ENCODE data around the gene SLC22A1. TPM values are rescaled to one million over a fixed set of nuclear protein-coding genes. Genes with fewer than 3 reads are reported as not detected.

The SLC22A1 gene
- total RNA-seq, 1 donor from 2014 or later: 1.2 TPM

DNA sequence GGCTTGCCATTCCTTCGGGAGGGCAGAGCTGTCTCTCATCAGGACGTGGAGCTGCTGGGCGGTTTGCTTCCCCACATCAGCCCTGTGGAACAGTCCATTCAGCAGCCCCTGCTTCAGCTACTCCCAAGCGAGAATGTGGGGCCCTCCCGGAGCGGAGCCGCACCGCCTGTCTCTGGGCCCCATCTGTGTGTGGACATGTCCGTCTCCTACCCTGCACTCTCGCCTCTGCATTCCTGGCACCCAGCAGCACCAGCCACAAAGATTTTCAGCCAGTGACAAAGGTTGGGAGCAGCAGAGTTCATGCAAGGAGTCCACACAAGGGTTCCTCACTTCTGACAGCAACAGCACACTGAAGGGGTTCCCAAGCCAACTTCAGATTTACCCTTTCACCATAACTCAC, 29.0 kb upstream of the SLC22A1 start:
- H3K4me1 ChIP-seq: peaks cover 5% of the 10 kb centered on the region
- no peak overlapping the region for H3K4me3 ChIP-seq
- DNase-seq (ENCODE audit: extremely low spot score in 2 of 2): no peak
- intact Hi-C loops (cut with DNase I): no loop called here
- H3K36me3 ChIP-seq: peaks cover 0 to 77% of the 10 kb centered on the region in 2 donors
- no peaks in the 10 kb centered on the region for H3K27me3 ChIP-seq
- no peak overlapping the region for H3K27ac ChIP-seq
- TF ChIP-seq, protein P1, sequence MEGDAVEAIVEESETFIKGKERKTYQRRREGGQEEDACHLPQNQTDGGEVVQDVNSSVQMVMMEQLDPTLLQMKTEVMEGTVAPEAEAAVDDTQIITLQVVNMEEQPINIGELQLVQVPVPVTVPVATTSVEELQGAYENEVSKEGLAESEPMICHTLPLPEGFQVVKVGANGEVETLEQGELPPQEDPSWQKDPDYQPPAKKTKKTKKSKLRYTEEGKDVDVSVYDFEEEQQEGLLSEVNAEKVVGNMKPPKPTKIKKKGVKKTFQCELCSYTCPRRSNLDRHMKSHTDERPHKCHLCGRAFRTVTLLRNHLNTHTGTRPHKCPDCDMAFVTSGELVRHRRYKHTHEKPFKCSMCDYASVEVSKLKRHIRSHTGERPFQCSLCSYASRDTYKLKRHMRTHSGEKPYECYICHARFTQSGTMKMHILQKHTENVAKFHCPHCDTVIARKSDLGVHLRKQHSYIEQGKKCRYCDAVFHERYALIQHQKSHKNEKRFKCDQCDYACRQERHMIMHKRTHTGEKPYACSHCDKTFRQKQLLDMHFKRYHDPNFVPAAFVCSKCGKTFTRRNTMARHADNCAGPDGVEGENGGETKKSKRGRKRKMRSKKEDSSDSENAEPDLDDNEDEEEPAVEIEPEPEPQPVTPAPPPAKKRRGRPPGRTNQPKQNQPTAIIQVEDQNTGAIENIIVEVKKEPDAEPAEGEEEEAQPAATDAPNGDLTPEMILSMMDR (IDR thresholded peaks at IDR 0.05): no peak
- TF ChIP-seq POLR2AphosphoS5 (IDR thresholded peaks at IDR 0.05; ENCODE audit: insufficient read depth in 1 of 2, low read depth in 1 of 2): no peak
- no peak for TF ChIP-seq POLR2A (IDR thresholded peaks at IDR 0.05)
- H3K9me3 ChIP-seq: no peaks in the 10 kb centered on the region

DNA sequence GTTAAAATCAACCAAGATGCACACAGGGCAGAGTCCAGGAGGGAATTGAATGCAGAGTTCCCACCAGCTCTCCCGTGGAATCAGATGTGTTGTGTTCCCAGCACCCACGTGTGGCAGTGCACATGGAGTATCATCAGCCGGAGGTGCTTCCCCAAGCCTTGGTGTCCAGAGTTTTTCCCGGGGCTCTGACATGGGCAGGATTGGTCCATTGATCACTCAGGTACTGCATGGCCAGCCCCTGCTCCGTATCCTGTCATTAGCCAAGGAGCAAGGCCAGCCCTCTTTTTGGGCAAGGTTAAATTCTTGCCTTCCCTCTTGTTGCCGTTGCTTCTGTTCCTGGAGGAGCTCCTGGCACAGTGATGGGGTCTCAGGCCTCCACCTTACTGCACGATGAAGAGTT, 28.6 kb upstream of the SLC22A1 start:
- TF ChIP-seq POLR2A (IDR thresholded peaks at IDR 0.05) (no peak), POLR2AphosphoS5 (IDR thresholded peaks at IDR 0.05; ENCODE audit: insufficient read depth in 1 of 2, low read depth in 1 of 2) (no peak)
- TF ChIP-seq, protein P1 (IDR thresholded peaks at IDR 0.05): no peak
- Histone ChIP-seq H3K4me3 (no peak overlapping the region), H3K9me3 (no peaks in the 10 kb centered on the region), H3K27me3 (no peaks in the 10 kb centered on the region), H3K27ac (no peak overlapping the region), H3K36me3 (peaks cover 0 to 82% of the 10 kb centered on the region in 2 donors), H3K4me1 (peaks cover 5% of the 10 kb centered on the region)
- no peak for DNase-seq (ENCODE audit: extremely low spot score in 2 of 2)
- intact Hi-C loops (cut with DNase I): no loop called here

DNA sequence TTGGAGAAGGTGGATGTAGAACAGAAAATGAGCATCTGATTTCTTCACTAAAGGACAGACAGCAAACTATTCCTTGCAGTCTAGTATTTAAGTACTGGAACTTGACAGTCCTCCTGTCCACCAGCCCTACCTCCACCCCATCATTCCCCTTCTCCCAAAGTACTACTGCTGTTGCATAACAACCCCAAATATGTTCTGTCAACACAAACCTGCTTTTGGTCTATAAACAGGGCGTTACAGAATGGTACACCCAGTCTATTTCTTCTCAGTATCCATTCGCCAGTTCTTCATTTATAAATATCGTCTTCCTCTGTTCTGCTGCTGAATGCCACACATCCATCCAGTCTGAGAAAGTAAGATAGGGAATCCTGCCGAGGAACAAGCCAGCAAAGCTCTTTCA, 27.7 kb upstream of the SLC22A1 start:
- intact Hi-C loops (cut with DNase I): no loop called here

DNA sequence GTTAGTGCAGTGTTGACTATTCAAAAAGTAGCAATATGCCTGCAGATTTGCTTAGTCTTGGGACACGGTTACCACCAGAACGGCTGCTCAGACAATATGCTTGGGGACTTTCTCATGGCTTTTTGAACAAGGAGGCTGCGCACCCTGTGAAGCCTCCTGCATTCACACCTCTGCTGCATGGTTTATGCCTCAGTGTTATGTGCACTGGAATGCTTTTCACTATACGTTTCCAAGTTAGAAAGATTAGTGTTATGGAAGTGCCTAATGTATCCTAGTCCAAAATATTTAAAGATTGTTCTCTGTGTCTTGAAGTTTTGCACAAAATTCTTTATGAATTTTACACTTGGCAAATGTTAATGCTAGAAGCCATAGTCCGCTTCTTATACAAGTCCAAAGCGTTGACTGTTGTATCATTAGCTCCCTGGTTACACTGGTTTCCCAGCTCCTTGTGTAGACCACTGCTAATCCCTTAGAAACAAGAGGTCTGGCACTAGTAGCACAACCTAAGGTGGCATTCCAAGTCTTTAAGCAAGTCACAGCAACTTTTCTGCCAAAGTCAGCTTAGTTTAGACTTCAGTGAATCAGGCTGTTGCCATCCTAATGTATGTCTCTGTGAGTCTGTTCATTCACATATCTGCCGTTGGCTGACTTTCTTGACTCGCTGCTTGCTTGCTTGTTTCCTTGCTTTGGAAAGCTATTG, 26.3 kb upstream of the SLC22A1 start:
- Histone ChIP-seq H3K27ac (no peak overlapping the region), H3K27me3 (no peaks in the 10 kb centered on the region), H3K4me3 (no peak overlapping the region), H3K36me3 (peaks cover 0 to 67% of the 10 kb centered on the region in 2 donors), H3K4me1 (no peaks in the 10 kb centered on the region), H3K9me3 (no peaks in the 10 kb centered on the region)
- intact Hi-C loops (cut with DNase I): no loop called here
- TF ChIP-seq, protein P1 (IDR thresholded peaks at IDR 0.05): no peak
- TF ChIP-seq POLR2A (IDR thresholded peaks at IDR 0.05): no peak
- no peak for TF ChIP-seq POLR2AphosphoS5 (IDR thresholded peaks at IDR 0.05; ENCODE audit: insufficient read depth in 1 of 2, low read depth in 1 of 2)
- DNase-seq (ENCODE audit: extremely low spot score in 2 of 2): no peak

More for the DNA sequence above, 27.7 kb upstream of the SLC22A1 start:
- Histone ChIP-seq H3K36me3 (peaks cover 0 to 81% of the 10 kb centered on the region in 2 donors), H3K27me3 (no peaks in the 10 kb centered on the region), H3K4me3 (no peak overlapping the region), H3K4me1 (peaks cover 5% of the 10 kb centered on the region), H3K9me3 (no peaks in the 10 kb centered on the region), H3K27ac (no peak overlapping the region)
- no peak for TF ChIP-seq POLR2AphosphoS5 (IDR thresholded peaks at IDR 0.05; ENCODE audit: insufficient read depth in 1 of 2, low read depth in 1 of 2)
- TF ChIP-seq, protein P1 (IDR thresholded peaks at IDR 0.05): no peak
- TF ChIP-seq POLR2A (IDR thresholded peaks at IDR 0.05): no peak
- no peak for DNase-seq (ENCODE audit: extremely low spot score in 2 of 2)

Measured in vagina (tissue), 2 donors.